Neural progenitor cell (in vitro differentiated cells): Measurements from ENCODE around the gene HRG. TPM values are rescaled to one million over a fixed set of nuclear protein-coding genes. Genes with fewer than 3 reads are reported as not detected.

Experiments used
- DNase-seq: peaks from one replicate; pipeline ENCODE4 v3.0.0-alpha.2; 2016; ENCODE audit warnings: low spot score
- H2AFZ ChIP-seq: fragments of 200-600 bp; sonication (generic); replicated peaks from 2 replicates; pipeline ENCODE4 v1.6.1; 2016; ENCODE audit warnings: antibody characterized with exemption
- H3F3A ChIP-seq: fragments of 200-600 bp; sonication (generic); 2 replicates; pipeline ENCODE4 v1.6.1; 2016; ENCODE audit warnings: antibody characterized with exemption, low read depth
- H3K27ac ChIP-seq: fragments of 200-600 bp; sonication (generic); 2 replicates; pipeline ENCODE4 v1.5.1; 2016; ENCODE audit warnings: mild to moderate bottlenecking
- H3K27me3 ChIP-seq: fragments of 200-600 bp; sonication (generic); 2 replicates; pipeline ENCODE4 v1.6.1; 2016; ENCODE audit warnings: mild to moderate bottlenecking, moderate library complexity
- H3K36me3 ChIP-seq: fragments of 200-600 bp; sonication (generic); 2 replicates; pipeline ENCODE4 v1.5.1; 2016
- H3K4me1 ChIP-seq: fragments of 200-600 bp; sonication (generic); 2 replicates; pipeline ENCODE4 v1.6.1; 2016; ENCODE audit warnings: mixed run types
- H3K4me2 ChIP-seq: fragments of 200-600 bp; sonication (generic); 2 replicates; pipeline ENCODE4 v1.6.1; 2016
- H3K4me3 ChIP-seq: fragments of 200-600 bp; sonication (generic); 2 replicates; pipeline ENCODE4 v1.5.1; 2016
- H3K79me2 ChIP-seq: fragments of 200-600 bp; sonication (generic); 2 replicates; pipeline ENCODE4 v1.6.1; 2016; ENCODE audit warnings: low read depth
- H3K9ac ChIP-seq: fragments of 200-600 bp; sonication (generic); 2 replicates; pipeline ENCODE4 v1.6.1; 2016
- H3K9me3 ChIP-seq: fragments of 200-600 bp; sonication (generic); 2 replicates; pipeline ENCODE4 v1.5.1; 2016; ENCODE audit warnings: low read depth
- H4K20me1 ChIP-seq: fragments of 200-600 bp; sonication (generic); 2 replicates; pipeline ENCODE4 v1.6.1; 2016; ENCODE audit warnings: low read depth
- H3K27ac Mint-ChIP-seq: 3 replicates; pipeline ENCODE4 v1.8.0; 2021; ENCODE audit warnings: mixed read lengths
- H3K27me3 Mint-ChIP-seq: 2 replicates; pipeline ENCODE4 v1.8.0; 2022; ENCODE audit warnings: low read depth, mild to moderate bottlenecking, inconsistent platforms, moderate library complexity, mixed read lengths; ENCODE audit not compliant: insufficient read depth
- H3K36me3 Mint-ChIP-seq: 3 replicates; pipeline ENCODE4 v1.8.0; 2021; ENCODE audit warnings: mixed read lengths
- H3K4me1 Mint-ChIP-seq: 3 replicates; pipeline ENCODE4 v1.8.0; 2021; ENCODE audit warnings: mixed read lengths
- H3K4me3 Mint-ChIP-seq: 3 replicates; pipeline ENCODE4 v1.8.0; 2021; ENCODE audit warnings: mild to moderate bottlenecking, moderate library complexity, mixed read lengths
- H3K9me3 Mint-ChIP-seq: 3 replicates; pipeline ENCODE4 v1.8.0; 2020; ENCODE audit warnings: mixed read lengths
- EZH2 ChIP-seq: fragments of 200-600 bp; sonication (generic); IDR thresholded peaks from 2 replicates; pipeline ENCODE4 v1.6.1; 2017; ENCODE audit warnings: antibody characterized with exemption, mild to moderate bottlenecking, moderate library complexity
- EZH2phosphoT487 ChIP-seq: fragments of 200-600 bp; sonication (generic); IDR thresholded peaks from 2 replicates; pipeline ENCODE4 v1.6.1; 2017; ENCODE audit warnings: antibody characterized with exemption
- total RNA-seq: library from RNA; depleted of rRNA; stranded (reverse); fragments of >200 nt; gene quantifications from 2 replicates; pipeline ENCODE4 v1.2.3, GENCODE V29; 2015; ENCODE audit warnings: low replicate concordance
- TF ChIP-seq, protein P1 (sequence below): fragments of 200-600 bp; sonication (generic); IDR thresholded peaks from 2 replicates; pipeline ENCODE4 v1.5.1; 2017; ENCODE audit warnings: antibody characterized with exemption, mild to moderate bottlenecking

Gene HRG
- total RNA-seq, 1 donor from 2014 or later, result not detected

DNA sequence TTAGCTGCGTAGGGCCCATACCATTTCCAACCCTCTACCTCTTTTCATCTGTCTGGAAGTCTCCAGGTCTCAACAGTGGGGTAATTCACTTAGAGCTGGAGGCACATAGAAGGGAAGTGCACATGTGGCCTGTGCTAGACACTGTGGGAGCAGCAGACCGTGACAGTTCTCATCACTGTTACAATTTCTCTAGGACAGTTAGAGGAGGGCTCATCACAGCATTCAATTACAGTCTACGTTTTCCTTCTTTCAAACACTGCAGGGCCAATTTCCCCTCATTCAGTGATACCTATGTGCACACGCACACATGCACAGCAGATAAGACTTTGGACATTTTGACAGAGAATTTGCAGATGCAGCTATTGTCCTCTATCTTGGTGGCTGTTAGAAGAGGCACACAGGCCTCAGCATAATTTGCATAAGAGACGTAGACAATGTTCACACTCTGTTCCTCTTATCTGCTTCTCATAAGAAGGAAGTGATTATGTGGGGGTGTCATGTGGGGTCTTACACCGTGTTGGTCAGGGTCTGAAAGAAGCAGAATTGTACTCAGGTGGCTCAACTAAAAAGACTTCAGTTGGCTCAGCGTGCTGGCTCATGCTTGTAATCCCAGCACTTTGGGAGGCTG, 12.6 kb upstream of the HRG start:
- Mint-ChIP-seq H3K27ac (no peak overlapping the region), H3K27me3 (no peaks in the 10 kb centered on the region), H3K4me3 (no peak overlapping the region), H3K36me3 (no peaks in the 10 kb centered on the region), H3K9me3 (no peaks in the 10 kb centered on the region), H3K4me1 (peaks cover 10% of the 10 kb centered on the region)
- TF ChIP-seq EZH2phosphoT487 (no peak), EZH2 (no peak)
- TF ChIP-seq, protein P1, sequence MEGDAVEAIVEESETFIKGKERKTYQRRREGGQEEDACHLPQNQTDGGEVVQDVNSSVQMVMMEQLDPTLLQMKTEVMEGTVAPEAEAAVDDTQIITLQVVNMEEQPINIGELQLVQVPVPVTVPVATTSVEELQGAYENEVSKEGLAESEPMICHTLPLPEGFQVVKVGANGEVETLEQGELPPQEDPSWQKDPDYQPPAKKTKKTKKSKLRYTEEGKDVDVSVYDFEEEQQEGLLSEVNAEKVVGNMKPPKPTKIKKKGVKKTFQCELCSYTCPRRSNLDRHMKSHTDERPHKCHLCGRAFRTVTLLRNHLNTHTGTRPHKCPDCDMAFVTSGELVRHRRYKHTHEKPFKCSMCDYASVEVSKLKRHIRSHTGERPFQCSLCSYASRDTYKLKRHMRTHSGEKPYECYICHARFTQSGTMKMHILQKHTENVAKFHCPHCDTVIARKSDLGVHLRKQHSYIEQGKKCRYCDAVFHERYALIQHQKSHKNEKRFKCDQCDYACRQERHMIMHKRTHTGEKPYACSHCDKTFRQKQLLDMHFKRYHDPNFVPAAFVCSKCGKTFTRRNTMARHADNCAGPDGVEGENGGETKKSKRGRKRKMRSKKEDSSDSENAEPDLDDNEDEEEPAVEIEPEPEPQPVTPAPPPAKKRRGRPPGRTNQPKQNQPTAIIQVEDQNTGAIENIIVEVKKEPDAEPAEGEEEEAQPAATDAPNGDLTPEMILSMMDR, result no peak
- H4K20me1 ChIP-seq, result no peaks in the 10 kb centered on the region
- H3K9ac ChIP-seq, result no peak overlapping the region
- H3K4me1 ChIP-seq, result peaks cover 5% of the 10 kb centered on the region
- no peaks in the 10 kb centered on the region for H3F3A ChIP-seq
- no peaks in the 10 kb centered on the region for H3K9me3 ChIP-seq
- H3K27me3 ChIP-seq, result no peaks in the 10 kb centered on the region
- no peak overlapping the region for H3K4me3 ChIP-seq
- DNase-seq, result no peak
- H2AFZ ChIP-seq, result no peak overlapping the region
- H3K4me2 ChIP-seq, result no peak overlapping the region
- H3K27ac ChIP-seq, result no peak overlapping the region
- H3K79me2 ChIP-seq, result no peaks in the 10 kb centered on the region
- H3K36me3 ChIP-seq, result no peaks in the 10 kb centered on the region

DNA sequence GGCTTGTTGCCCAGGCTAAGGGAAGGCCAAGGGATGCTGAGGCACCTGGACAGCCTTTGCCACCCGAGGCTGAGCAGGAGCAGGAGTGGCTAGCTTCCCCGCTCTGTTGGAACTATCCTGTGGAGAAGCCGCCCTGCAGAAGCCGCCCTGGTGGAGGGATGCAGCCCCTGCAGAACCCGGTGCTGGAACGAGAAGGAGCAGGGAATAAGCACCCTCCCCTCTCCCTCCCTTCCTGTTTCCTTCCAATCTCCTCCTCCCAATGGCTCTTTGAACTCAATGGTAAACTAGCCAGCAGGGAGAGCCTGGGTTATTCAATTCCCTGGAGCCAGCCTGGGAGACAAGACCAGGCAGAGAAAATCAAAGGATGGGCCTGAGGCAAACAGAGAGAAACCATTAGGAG, 11.8 kb upstream of the HRG start:
- no peak for TF ChIP-seq EZH2phosphoT487
- TF ChIP-seq EZH2, result no peak
- TF ChIP-seq, protein P1, result peak; percentile 34
- H3K79me2 ChIP-seq, result no peaks in the 10 kb centered on the region
- H3K27me3 ChIP-seq, result no peaks in the 10 kb centered on the region
- H3K4me1 ChIP-seq, result peaks cover 5% of the 10 kb centered on the region
- H3K4me3 ChIP-seq, result no peak overlapping the region
- Mint-ChIP-seq H3K9me3 (no peaks in the 10 kb centered on the region), H3K27me3 (no peaks in the 10 kb centered on the region), H3K4me3 (no peak overlapping the region), H3K36me3 (no peaks in the 10 kb centered on the region), H3K4me1 (peaks cover 10% of the 10 kb centered on the region), H3K27ac (no peak overlapping the region)
- H3K9me3 ChIP-seq, result no peaks in the 10 kb centered on the region
- no peaks in the 10 kb centered on the region for H3K36me3 ChIP-seq
- no peak overlapping the region for H3K4me2 ChIP-seq
- no peaks in the 10 kb centered on the region for H3F3A ChIP-seq
- peak; percentile 48 for DNase-seq
- H2AFZ ChIP-seq, result peak overlapping the region; percentile 63
- no peak overlapping the region for H3K9ac ChIP-seq
- H3K27ac ChIP-seq, result no peak overlapping the region
- H4K20me1 ChIP-seq, result no peaks in the 10 kb centered on the region

DNA sequence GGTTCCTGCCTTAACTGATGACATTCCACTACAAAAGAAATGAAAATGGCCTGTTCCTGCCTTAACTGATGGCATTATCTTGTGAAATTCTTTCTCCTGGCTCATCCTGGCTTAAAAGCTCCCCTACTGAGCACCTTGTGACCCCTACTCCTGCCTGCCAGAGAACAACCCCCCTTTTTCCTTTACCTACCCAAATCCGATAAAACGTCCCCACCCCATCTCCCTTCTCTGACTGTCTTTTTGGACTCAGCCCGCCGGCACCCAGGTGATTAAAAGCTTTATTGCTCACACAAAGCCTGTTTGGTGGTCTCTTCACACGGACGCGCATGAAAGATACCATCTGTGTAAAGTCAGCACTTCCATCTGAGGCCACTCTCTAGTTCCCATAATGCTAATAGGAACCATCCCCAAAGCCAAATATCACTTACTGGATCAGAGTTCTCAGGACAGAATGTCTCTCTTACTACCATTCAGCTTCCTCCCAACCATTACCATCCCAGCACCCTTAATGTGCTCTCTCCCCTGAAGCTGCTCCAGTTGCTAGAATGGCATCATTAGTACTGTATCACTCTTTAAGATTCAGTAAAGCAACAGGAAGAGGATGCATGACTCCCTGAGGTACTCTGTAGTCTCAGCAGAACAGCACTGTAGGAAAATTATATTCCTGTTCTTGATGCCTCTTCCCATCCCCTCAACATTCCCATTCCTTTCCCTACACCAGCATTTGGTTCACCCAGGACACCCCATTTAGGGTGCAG, 2.3 kb upstream of the HRG start:
- Mint-ChIP-seq H3K4me3 (no peak overlapping the region), H3K27me3 (peaks cover 6% of the 10 kb centered on the region), H3K27ac (peak overlapping the region; percentile 2), H3K4me1 (peaks cover 17% of the 10 kb centered on the region), H3K9me3 (no peaks in the 10 kb centered on the region), H3K36me3 (no peaks in the 10 kb centered on the region)
- Histone ChIP-seq H3K27me3 (peaks cover 69% of the 10 kb centered on the region), H3K79me2 (no peaks in the 10 kb centered on the region), H3K4me1 (peaks cover 21% of the 10 kb centered on the region), H3K27ac (no peak overlapping the region), H2AFZ (no peak overlapping the region), H3K9ac (no peak overlapping the region), H4K20me1 (peaks cover 11% of the 10 kb centered on the region), H3K4me3 (no peak overlapping the region), H3K9me3 (no peaks in the 10 kb centered on the region), H3F3A (peaks cover 18% of the 10 kb centered on the region), H3K4me2 (peak overlapping the region; percentile 15), H3K36me3 (no peaks in the 10 kb centered on the region)
- TF ChIP-seq, protein P1, result no peak
- TF ChIP-seq EZH2phosphoT487, result no peak
- no peak for TF ChIP-seq EZH2
- peak; percentile 28 for DNase-seq
